ENCODE measurements around the gene SETD5.

DNA sequence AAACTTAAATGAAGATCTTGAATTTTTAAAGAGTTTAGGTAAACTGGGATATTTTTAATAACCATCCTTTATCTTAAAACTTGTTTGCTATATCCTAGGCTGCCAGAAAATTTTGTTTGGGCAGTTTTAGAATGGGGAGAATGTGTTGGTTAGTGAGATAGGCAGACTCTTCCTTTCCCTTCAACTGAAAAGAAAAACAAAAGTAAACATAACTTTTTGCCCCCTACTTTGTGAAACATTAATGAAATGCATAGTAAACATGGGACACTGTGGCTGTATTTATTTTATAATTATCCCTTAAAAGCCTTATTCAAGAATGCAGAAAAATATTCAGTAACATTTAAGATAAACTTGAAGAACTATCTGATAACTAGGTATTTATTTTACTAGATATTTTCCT lies 31.0 kb downstream of the SETD5 start:
- no peak for TF ChIP-seq POLR2A (IDR thresholded peaks at IDR 0.05)
- TF ChIP-seq, protein P1, sequence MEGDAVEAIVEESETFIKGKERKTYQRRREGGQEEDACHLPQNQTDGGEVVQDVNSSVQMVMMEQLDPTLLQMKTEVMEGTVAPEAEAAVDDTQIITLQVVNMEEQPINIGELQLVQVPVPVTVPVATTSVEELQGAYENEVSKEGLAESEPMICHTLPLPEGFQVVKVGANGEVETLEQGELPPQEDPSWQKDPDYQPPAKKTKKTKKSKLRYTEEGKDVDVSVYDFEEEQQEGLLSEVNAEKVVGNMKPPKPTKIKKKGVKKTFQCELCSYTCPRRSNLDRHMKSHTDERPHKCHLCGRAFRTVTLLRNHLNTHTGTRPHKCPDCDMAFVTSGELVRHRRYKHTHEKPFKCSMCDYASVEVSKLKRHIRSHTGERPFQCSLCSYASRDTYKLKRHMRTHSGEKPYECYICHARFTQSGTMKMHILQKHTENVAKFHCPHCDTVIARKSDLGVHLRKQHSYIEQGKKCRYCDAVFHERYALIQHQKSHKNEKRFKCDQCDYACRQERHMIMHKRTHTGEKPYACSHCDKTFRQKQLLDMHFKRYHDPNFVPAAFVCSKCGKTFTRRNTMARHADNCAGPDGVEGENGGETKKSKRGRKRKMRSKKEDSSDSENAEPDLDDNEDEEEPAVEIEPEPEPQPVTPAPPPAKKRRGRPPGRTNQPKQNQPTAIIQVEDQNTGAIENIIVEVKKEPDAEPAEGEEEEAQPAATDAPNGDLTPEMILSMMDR (IDR thresholded peaks at IDR 0.05): no peak
- TF ChIP-seq POLR2AphosphoS5 (IDR thresholded peaks at IDR 0.05): no peak
- no peak for TF ChIP-seq EP300 (IDR thresholded peaks at IDR 0.05)

Data from stomach (tissue), 4 donors.